Spleen (tissue), 11 donors: ENCODE data around the gene C1orf174. TPM values are rescaled to one million over a fixed set of nuclear protein-coding genes. Genes with fewer than 3 reads are reported as not detected.

Source experiments
- DNase-seq: peaks from one replicate; pipeline ENCODE4 v3.0.0-alpha.2; 2020
- H3K27ac ChIP-seq, 8 donors: fragments of 200-600 bp; sonication (generic) in 7 of 8; 1 replicate in 4 of 8; 2 replicates in 4 of 8; pipeline versions ENCODE4 v1.5.0 to v1.8.0; 2016 to 2021; ENCODE audit warnings: inconsistent platforms in 4 of 8, mild to moderate bottlenecking in 4 of 8, moderate library complexity in 1 of 8
- H3K27me3 ChIP-seq, 7 donors: fragments of 200-600 bp; sonication (generic) in 6 of 7; replicated peaks in 1 of 7; 1 replicate in 4 of 7; 2 replicates in 3 of 7; pipeline versions ENCODE4 v1.5.0 to v1.8.0; 2016 to 2021; ENCODE audit warnings: inconsistent platforms in 3 of 7, mild to moderate bottlenecking in 1 of 7
- H3K36me3 ChIP-seq, 6 donors: fragments of 200-600 bp; sonication (generic) in 5 of 6; 1 replicate in 4 of 6; 2 replicates in 2 of 6; pipeline versions ENCODE4 v1.5.0 to v1.8.0; 2016 to 2021; ENCODE audit warnings: inconsistent platforms in 2 of 6
- H3K4me1 ChIP-seq, 6 donors: fragments of 200-600 bp; sonication (generic) in 5 of 6; 1 replicate in 3 of 6; 2 replicates in 3 of 6; pipeline versions ENCODE4 v1.5.0 to v1.8.0; 2016 to 2021; ENCODE audit warnings: inconsistent platforms in 3 of 6
- H3K4me3 ChIP-seq, 8 donors: fragments of 200-600 bp; sonication (generic) in 7 of 8; 1 replicate in 4 of 8; 2 replicates in 4 of 8; pipeline versions ENCODE4 v1.5.0 to v1.8.0; 2016 to 2021; ENCODE audit warnings: inconsistent platforms in 4 of 8, mild to moderate bottlenecking in 4 of 8, moderate library complexity in 2 of 8
- H3K9me3 ChIP-seq, 8 donors: fragments of 200-600 bp; sonication (generic) in 7 of 8; 1 replicate in 4 of 8; 2 replicates in 4 of 8; pipeline versions ENCODE4 v1.5.0 to v1.8.0; 2016 to 2021; ENCODE audit warnings: inconsistent platforms in 4 of 8
- POLR2A ChIP-seq, 3 donors: fragments of 450-650 bp; IDR thresholded peaks; one replicate each; pipeline ENCODE4 v1.5.1; 2017; ENCODE audit warnings: antibody characterized with exemption in 3 of 3, mild to moderate bottlenecking in 1 of 3
- POLR2AphosphoS5 ChIP-seq, 3 donors: sonication (generic); formaldehyde crosslinking; IDR thresholded peaks; one replicate each; pipeline ENCODE4 v1.5.1; 2017; ENCODE audit warnings: antibody characterized with exemption in 3 of 3
- WGBS, 5 donors: extraction: QIAGEN DNeasy Blood & Tissue Kit in 3 of 5; methylation state at CpG; one replicate each; pipeline versions ENCODE4 v1.1.5 to v1.1.7; 2013 to 2018; 5-methylcytosine and 5-hydroxymethylcytosine counted together
- intact Hi-C: fragments of 100-400 bp; cut with DNase I; formaldehyde crosslinking; loops from one replicate; pipeline ENCODE4 v1.15.0; 2023; ENCODE audit warnings: low total_unique reads
- polyA plus RNA-seq, 3 donors: library from polyadenylated mRNA; stranded (reverse); fragments of 200-250 nt; gene quantifications; one replicate each; pipeline ENCODE4 v1.2.1, GENCODE V29; 2013
- total RNA-seq, 7 donors: library from RNA; depleted of rRNA in 3 of 7; stranded (reverse); fragments of >200 nt in 3 of 7; fragmentation: NEBNext Ultra II Directional in 4 of 7; extraction: Animal tissue kit (Norgen Biotek cat#: 25700) in 4 of 7; gene quantifications; one replicate each; pipeline versions ENCODE4 v1.1.0 to v1.2.1, GENCODE V29; 2016 to 2021
- TF ChIP-seq, protein P1 (sequence below), 11 experiments: fragments of 200-600 bp in 7 of 11; fragments of 450-650 bp in 4 of 11; sonication (generic) in 4 of 11; IDR thresholded peaks in 8 of 11; conservative IDR thresholded peaks in 3 of 11; 1 replicate in 7 of 11; 2 replicates in 4 of 11; pipeline versions ENCODE4 v1.4.0 to v1.8.0; 2016 to 2021; ENCODE audit warnings: antibody characterized with exemption in 11 of 11, inconsistent platforms in 4 of 11, mild to moderate bottlenecking in 1 of 11
- donor health status: healthy with polysubstance abuse.
- donor health status: DM: no; HTN: no; CAD: no; lungs with moderate emphysema.
- donor health status: DM: no; HTN: no; CAD: no.
- donor health status: Bipolar disorder and iron deficiency.
- donor health status: healthy.
- donor health status: DM: no; HTN: no; CAD: no.
- donor health status: DM: yes; HTN: yes; CAD: no.

C1orf174 gene
- total and polyA plus RNA-seq, 10 donors = 14.9 to 34.5 (median 21.8) TPM

GRCh38 chr1:3895279-3895950 lies 4.7 kb downstream of the C1orf174 start:
- Histone ChIP-seq H3K27ac (no peak overlapping the region), H3K4me1 (peaks cover 9 to 70% (median 36%) of the 10 kb centered on the region in 6 donors), H3K27me3 (no peaks in the 10 kb centered on the region), H3K36me3 (peaks cover 0 to 47% (median 18%) of the 10 kb centered on the region in 6 donors), H3K4me3 (no peak overlapping the region), H3K9me3 (peaks cover 6 to 28% (median 21%) of the 10 kb centered on the region in 8 donors)
- TF ChIP-seq POLR2A (IDR thresholded peaks at IDR 0.05) (no peak), POLR2AphosphoS5 (IDR thresholded peaks at IDR 0.05) (no peak)
- TF ChIP-seq, protein P1, sequence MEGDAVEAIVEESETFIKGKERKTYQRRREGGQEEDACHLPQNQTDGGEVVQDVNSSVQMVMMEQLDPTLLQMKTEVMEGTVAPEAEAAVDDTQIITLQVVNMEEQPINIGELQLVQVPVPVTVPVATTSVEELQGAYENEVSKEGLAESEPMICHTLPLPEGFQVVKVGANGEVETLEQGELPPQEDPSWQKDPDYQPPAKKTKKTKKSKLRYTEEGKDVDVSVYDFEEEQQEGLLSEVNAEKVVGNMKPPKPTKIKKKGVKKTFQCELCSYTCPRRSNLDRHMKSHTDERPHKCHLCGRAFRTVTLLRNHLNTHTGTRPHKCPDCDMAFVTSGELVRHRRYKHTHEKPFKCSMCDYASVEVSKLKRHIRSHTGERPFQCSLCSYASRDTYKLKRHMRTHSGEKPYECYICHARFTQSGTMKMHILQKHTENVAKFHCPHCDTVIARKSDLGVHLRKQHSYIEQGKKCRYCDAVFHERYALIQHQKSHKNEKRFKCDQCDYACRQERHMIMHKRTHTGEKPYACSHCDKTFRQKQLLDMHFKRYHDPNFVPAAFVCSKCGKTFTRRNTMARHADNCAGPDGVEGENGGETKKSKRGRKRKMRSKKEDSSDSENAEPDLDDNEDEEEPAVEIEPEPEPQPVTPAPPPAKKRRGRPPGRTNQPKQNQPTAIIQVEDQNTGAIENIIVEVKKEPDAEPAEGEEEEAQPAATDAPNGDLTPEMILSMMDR (IDR thresholded peaks at IDR 0.05 in 8 of 11, conservative IDR thresholded peaks at IDR 0.05 in 3 of 11) = no peak
- WGBS, 5 donors = 92 to 95% (median 93%) methylated on average over 12 to 13 of the region's 13 CpGs
- intact Hi-C loops = no loop called here
- peak; percentile 63 for DNase-seq

DNA sequence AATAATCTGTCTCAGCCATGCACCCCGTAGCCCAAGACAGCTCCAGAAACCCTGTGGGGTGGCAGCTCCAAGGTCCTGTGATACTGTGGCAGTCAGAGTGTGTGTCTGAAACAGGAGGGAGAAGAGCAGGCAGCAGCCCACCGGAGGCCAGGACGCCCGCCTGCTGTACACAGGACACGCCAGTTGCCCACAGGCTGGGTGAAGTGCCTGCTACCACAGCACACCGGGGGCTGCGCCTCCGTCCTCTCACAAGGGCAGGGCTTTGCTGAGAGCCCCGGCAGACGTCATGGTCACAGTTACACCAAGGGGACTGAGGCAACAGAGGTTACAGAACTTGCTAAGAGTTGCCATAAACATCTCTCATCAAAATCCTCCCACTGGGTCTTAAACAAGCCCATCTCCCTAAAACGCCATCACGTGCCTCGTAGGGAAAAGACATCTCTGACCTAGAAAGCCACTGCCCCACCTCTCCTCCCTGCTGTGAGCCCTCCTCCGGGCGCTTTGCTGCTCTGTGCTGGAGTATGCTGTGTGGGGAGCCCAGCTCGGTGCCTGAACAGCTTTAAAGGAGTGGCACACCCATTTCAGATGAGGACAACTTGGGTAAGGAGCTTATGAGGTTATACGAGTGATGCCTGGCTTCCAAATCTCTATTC lies 5.3 kb downstream of the C1orf174 start:
- Histone ChIP-seq H3K27ac (no peak overlapping the region), H3K4me1 (peaks cover 9 to 75% (median 42%) of the 10 kb centered on the region in 6 donors), H3K36me3 (peaks cover 0 to 54% (median 25%) of the 10 kb centered on the region in 6 donors), H3K27me3 (no peaks in the 10 kb centered on the region), H3K9me3 (peaks cover 6 to 28% (median 21%) of the 10 kb centered on the region in 8 donors), H3K4me3 (no peak overlapping the region)
- intact Hi-C loops = no loop called here
- 94 to 97% (median 95%) methylated on average over 16 to 17 of the region's 17 CpGs for WGBS, 5 donors
- TF ChIP-seq, protein P1 (IDR thresholded peaks at IDR 0.05 in 8 of 11, conservative IDR thresholded peaks at IDR 0.05 in 3 of 11) = no peak
- no peak for TF ChIP-seq POLR2AphosphoS5 (IDR thresholded peaks at IDR 0.05)
- TF ChIP-seq POLR2A (IDR thresholded peaks at IDR 0.05) = no peak
- DNase-seq = peak; percentile 70

GRCh38 chr1:3893190-3893589 lies 6.9 kb downstream of the C1orf174 start:
- DNase-seq = no peak
- intact Hi-C loops = no loop called here
- H3K4me1 ChIP-seq = peaks cover 0 to 66% (median 30%) of the 10 kb centered on the region in 6 donors
- no peak for TF ChIP-seq POLR2A (IDR thresholded peaks at IDR 0.05)
- TF ChIP-seq, protein P1 (IDR thresholded peaks at IDR 0.05 in 8 of 11, conservative IDR thresholded peaks at IDR 0.05 in 3 of 11) = no peak
- no peak for TF ChIP-seq POLR2AphosphoS5 (IDR thresholded peaks at IDR 0.05)
- WGBS, 5 donors = 74 to 79% (median 75%) methylated on average over 5 of the region's 5 CpGs
- H3K27me3 ChIP-seq = no peaks in the 10 kb centered on the region
- H3K9me3 ChIP-seq = peaks cover 5 to 18% (median 15%) of the 10 kb centered on the region in 8 donors
- H3K4me3 ChIP-seq = no peak overlapping the region
- peak overlapping the region in 2 of 8 donors; percentile 6 to 15 for H3K27ac ChIP-seq
- H3K36me3 ChIP-seq = peaks cover 2 to 69% (median 40%) of the 10 kb centered on the region in 6 donors

DNA sequence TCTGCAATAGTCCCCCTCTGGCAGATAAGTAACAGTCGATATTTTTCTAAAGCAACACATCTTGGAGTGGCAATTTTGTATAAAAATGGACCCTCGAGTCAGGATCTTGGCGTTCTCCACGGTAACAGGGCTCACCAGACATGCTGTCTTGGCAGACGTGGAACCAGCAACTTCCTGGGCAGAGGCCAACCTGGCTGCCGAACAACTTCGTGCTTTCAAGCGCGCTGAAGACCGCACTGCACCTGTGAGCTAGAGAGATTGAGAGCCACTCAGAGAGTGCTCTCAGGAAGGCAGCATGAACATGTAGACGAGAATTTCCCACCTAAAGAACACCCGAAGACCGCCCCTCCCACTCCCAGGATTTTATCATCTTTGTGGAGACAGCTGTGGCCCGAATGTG lies 7.3 kb downstream of the C1orf174 start:
- TF ChIP-seq POLR2AphosphoS5 (IDR thresholded peaks at IDR 0.05) (no peak), POLR2A (IDR thresholded peaks at IDR 0.05) (no peak)
- TF ChIP-seq, protein P1 (IDR thresholded peaks at IDR 0.05 in 8 of 11, conservative IDR thresholded peaks at IDR 0.05 in 3 of 11) = no peak
- intact Hi-C loops = no loop called here
- H3K36me3 ChIP-seq = peaks cover 2 to 74% (median 43%) of the 10 kb centered on the region in 6 donors
- peaks cover 0 to 63% (median 30%) of the 10 kb centered on the region in 6 donors for H3K4me1 ChIP-seq
- DNase-seq = peak; percentile 69
- H3K27me3 ChIP-seq = no peaks in the 10 kb centered on the region
- no peak overlapping the region for H3K4me3 ChIP-seq
- peaks cover under 1 to 13% (median 11%) of the 10 kb centered on the region in 8 donors for H3K9me3 ChIP-seq
- 73 to 88% (median 80%) methylated on average over 14 of the region's 14 CpGs for WGBS, 5 donors
- H3K27ac ChIP-seq = peak overlapping the region in 2 of 8 donors; percentile 6 to 15
